22Rv1 (cell line): ENCODE results near the gene PALLD.

ENCODE experiments used
- ZFX ChIP-seq: fragments of 450-650 bp; IDR thresholded peaks from 2 replicates; pipeline ENCODE4 v1.6.1; 2017; ENCODE audit warnings: antibody characterized with exemption, borderline replicate concordance
- TF ChIP-seq, protein P1 (sequence below): fragments of 450-650 bp; IDR thresholded peaks from 2 replicates; pipeline ENCODE4 v1.5.1; 2017; ENCODE audit warnings: mild to moderate bottlenecking

DNA sequence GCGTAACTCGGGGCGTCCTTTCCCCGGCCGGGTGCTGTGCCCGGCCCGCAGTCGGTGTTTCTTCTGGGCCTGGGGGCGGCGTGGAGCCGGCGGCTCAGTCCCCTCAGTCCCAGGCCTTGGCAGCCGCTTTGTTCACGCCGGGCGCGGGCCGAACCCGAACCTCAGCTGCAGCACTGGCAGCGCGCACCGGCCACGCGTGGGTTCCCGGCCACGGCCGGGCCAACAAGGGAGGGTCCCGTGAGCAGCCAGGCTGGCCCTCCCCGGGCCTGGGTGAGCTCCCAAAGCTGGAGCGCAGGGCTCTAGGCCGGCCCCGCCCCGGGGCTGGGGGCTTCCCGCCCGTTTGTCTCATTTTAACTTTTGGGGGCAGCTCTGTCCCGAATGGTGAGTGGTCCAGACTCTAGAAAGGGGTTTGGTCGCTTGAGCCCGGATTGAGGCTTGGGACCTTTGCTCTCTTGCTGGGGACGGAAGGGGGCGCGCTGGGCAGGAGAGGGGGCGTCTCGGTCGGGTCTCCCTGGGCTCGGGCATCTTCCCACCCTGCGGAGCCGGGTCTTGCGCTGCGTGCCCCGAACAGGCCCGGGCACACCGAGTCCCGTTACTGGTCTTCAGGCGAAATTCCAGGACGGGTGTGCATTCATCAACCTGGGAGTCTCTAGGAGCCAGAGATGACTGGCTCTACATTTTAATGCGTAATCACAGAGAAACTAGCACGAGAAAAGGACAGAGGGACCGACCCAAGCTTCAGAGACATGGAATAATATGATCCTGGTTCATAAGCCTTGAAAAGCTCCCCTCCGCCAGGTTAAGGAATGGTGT is 336.1 kb downstream of the PALLD start:
- TF ChIP-seq, protein P1, sequence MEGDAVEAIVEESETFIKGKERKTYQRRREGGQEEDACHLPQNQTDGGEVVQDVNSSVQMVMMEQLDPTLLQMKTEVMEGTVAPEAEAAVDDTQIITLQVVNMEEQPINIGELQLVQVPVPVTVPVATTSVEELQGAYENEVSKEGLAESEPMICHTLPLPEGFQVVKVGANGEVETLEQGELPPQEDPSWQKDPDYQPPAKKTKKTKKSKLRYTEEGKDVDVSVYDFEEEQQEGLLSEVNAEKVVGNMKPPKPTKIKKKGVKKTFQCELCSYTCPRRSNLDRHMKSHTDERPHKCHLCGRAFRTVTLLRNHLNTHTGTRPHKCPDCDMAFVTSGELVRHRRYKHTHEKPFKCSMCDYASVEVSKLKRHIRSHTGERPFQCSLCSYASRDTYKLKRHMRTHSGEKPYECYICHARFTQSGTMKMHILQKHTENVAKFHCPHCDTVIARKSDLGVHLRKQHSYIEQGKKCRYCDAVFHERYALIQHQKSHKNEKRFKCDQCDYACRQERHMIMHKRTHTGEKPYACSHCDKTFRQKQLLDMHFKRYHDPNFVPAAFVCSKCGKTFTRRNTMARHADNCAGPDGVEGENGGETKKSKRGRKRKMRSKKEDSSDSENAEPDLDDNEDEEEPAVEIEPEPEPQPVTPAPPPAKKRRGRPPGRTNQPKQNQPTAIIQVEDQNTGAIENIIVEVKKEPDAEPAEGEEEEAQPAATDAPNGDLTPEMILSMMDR = no peak
- TF ChIP-seq ZFX = no peak
